K562 (cell line): ENCODE results near the gene IKBKE. TPM values are rescaled to one million over a fixed set of nuclear protein-coding genes. Genes with fewer than 3 reads are reported as not detected.

ENCODE experiments used
- ARID4B ChIP-seq: sonication (generic); formaldehyde crosslinking; IDR thresholded peaks from 2 replicates; pipeline ENCODE4 v1.8.0; 2022; ENCODE audit warnings: mild to moderate bottlenecking, missing genetic modification reagents
- CHD1 ChIP-seq: fragments of 200-600 bp; sonication (generic); IDR thresholded peaks from one replicate; pipeline ENCODE4 v1.6.1; 2012; ENCODE audit warnings: mild to moderate bottlenecking, moderate library complexity, low read length, inconsistent platforms
- CREB1 ChIP-seq, 2 experiments: sonication (generic) in 1 of 2; formaldehyde crosslinking in 1 of 2; IDR thresholded peaks; 2 replicates each; pipeline versions ENCODE4 v1.6.1 to v1.8.0; 2012 to 2022; ENCODE audit warnings: inconsistent platforms in 1 of 2, mild to moderate bottlenecking in 1 of 2, missing genetic modification reagents in 1 of 2, moderate library complexity in 1 of 2
- ESRRB ChIP-seq: fragments of 250-450 bp; sonication (Bioruptor Pico); IDR thresholded peaks from 2 replicates; pipeline ENCODE4 v1.5.0; 2020; ENCODE audit warnings: mild to moderate bottlenecking, moderate library complexity, borderline replicate concordance
- FOXJ2 ChIP-seq: fragments of 200-800 bp; sonication (Bioruptor generic); IDR thresholded peaks from 2 replicates; pipeline ENCODE4 v1.6.1; 2016; ENCODE audit warnings: missing genetic modification characterization, missing compliant biosample characterization
- IRF2 ChIP-seq: sonication (generic); formaldehyde crosslinking; IDR thresholded peaks from 2 replicates; pipeline ENCODE4 v1.8.1; 2022; ENCODE audit warnings: mild to moderate bottlenecking, missing genetic modification reagents
- KDM5B ChIP-seq: fragments of 200-600 bp; sonication (generic); IDR thresholded peaks from 2 replicates; pipeline ENCODE4 v1.6.1; 2012; ENCODE audit warnings: low read depth, mild to moderate bottlenecking, moderate library complexity, low read length, control low read depth, inconsistent platforms; ENCODE audit not compliant: insufficient replicate concordance
- MAX ChIP-seq: sonication (generic); formaldehyde crosslinking; IDR thresholded peaks from 2 replicates; pipeline ENCODE4 v1.9.0; 2022; ENCODE audit warnings: mild to moderate bottlenecking, missing genetic modification reagents
- MTA3 ChIP-seq: fragments of 450-650 bp; formaldehyde crosslinking; IDR thresholded peaks from 2 replicates; pipeline ENCODE4 v1.6.1; 2017; ENCODE audit warnings: mild to moderate bottlenecking, borderline replicate concordance
- MTF1 ChIP-seq: fragments of 250-450 bp; sonication (Bioruptor Pico); IDR thresholded peaks from 2 replicates; pipeline ENCODE4 v1.9.0; 2021; ENCODE audit warnings: moderate library complexity, mild to moderate bottlenecking, inconsistent platforms, borderline replicate concordance
- MYNN ChIP-seq, 2 experiments: sonication (generic); formaldehyde crosslinking in 1 of 2; IDR thresholded peaks; 2 replicates each; pipeline versions ENCODE4 v1.5.0 to v1.6.1; 2016 to 2020; ENCODE audit warnings: antibody characterized with exemption in 1 of 2, missing genetic modification reagents in 1 of 2
- POU5F1 ChIP-seq: fragments of 150-350 bp; IDR thresholded peaks from 2 replicates; pipeline ENCODE4 v1.6.1; 2014; ENCODE audit warnings: borderline replicate concordance, low read length, low read depth, mild to moderate bottlenecking; ENCODE audit not compliant: partially characterized antibody
- RBM22 ChIP-seq: fragments of 200-400 bp; formaldehyde crosslinking; IDR thresholded peaks from 2 replicates; pipeline ENCODE4 v1.6.1; 2018; ENCODE audit warnings: low read length, low read depth; ENCODE audit not compliant: poor library complexity, severe bottlenecking
- SMARCE1 ChIP-seq: fragments of 450-650 bp; IDR thresholded peaks from 2 replicates; pipeline ENCODE4 v1.7.1; 2016; ENCODE audit warnings: mild to moderate bottlenecking
- ZBTB17 ChIP-seq: fragments of 450-650 bp; formaldehyde crosslinking; IDR thresholded peaks from 2 replicates; pipeline ENCODE4 v1.4.0; 2020; ENCODE audit warnings: mild to moderate bottlenecking
- ZBTB43 ChIP-seq: sonication (generic); formaldehyde crosslinking; IDR thresholded peaks from 2 replicates; pipeline ENCODE4 v1.8.0; 2023; ENCODE audit warnings: mild to moderate bottlenecking, missing genetic modification reagents
- ZFP1 ChIP-seq: fragments of 450-650 bp; formaldehyde crosslinking; IDR thresholded peaks from 2 replicates; pipeline ENCODE4 v1.4.0; 2020; ENCODE audit warnings: mild to moderate bottlenecking, mixed read lengths
- ZNF224 ChIP-seq: sonication (generic); formaldehyde crosslinking; IDR thresholded peaks from 2 replicates; pipeline ENCODE4 v1.8.0; 2022; ENCODE audit warnings: mild to moderate bottlenecking, missing genetic modification reagents
- ZNF263 ChIP-seq: sonication (generic); formaldehyde crosslinking; IDR thresholded peaks from 2 replicates; pipeline ENCODE4 v1.8.0; 2022; ENCODE audit warnings: mild to moderate bottlenecking, missing genetic modification reagents, borderline replicate concordance
- ZNF561 ChIP-seq: fragments of 450-650 bp; formaldehyde crosslinking; conservative IDR thresholded peaks from 2 replicates; pipeline ENCODE4 v1.4.0; 2020; ENCODE audit warnings: mild to moderate bottlenecking, moderate library complexity
- ZSCAN32 ChIP-seq: fragments of 450-650 bp; formaldehyde crosslinking; IDR thresholded peaks from 2 replicates; pipeline ENCODE4 v1.4.0; 2020; ENCODE audit warnings: mild to moderate bottlenecking, moderate library complexity
- polyA plus RNA-seq, 8 experiments: library from polyadenylated mRNA; depleted of rRNA in 4 of 8; stranded (reverse) in 5 of 8; unstranded in 3 of 8; fragments of >200 nt; fragmentation: Nextera tagmentation in 2 of 8; fragmentation: Illumina TruSeq in 1 of 8; extraction: Ambion mirVana in 2 of 8; extraction: Trizol in 1 of 8; gene quantifications; 2 replicates each; pipeline versions ENCODE4 v1.2.1 to v1.2.3, GENCODE V29; 2011 to 2014; ENCODE audit warnings: inconsistent platforms in 1 of 8, missing spikeins in 1 of 8
- total RNA-seq, 7 experiments: library from RNA; depleted of rRNA in 6 of 7; stranded (reverse); fragments of >200 nt in 6 of 7; fragmentation: Illumina TruSeq in 2 of 7; extraction: Trizol in 2 of 7; gene quantifications; 2 replicates each; pipeline versions ENCODE4 v1.2.1 to v1.2.3, GENCODE V29; 2011 to 2021; ENCODE audit warnings: low replicate concordance in 1 of 7

The IKBKE gene
- total and polyA plus RNA-seq, 9 of the 15 experiments (the other 6 are each of a cell fraction or from before 2014, with no cell fraction given) = 2.3 to 9.0 (median 4.8) TPM

GRCh38 chr1:206507284-206508129 lies 37.2 kb downstream of the IKBKE start, which contains the start of gene RASSF5 (continued):
- peak; percentile 46; the same call in 1 of the 2 replicates for TF ChIP-seq ARID4B (CRISPR knock-in tag)
- no peak for TF ChIP-seq SMARCE1
- no peak for TF ChIP-seq CREB1 (IDR thresholded peaks at IDR 0.05)
- peak; percentile 35; the same call in 1 of the 2 replicates for TF ChIP-seq CREB1 (CRISPR knock-in tag; IDR thresholded peaks at IDR 0.05)
- TF ChIP-seq IRF2 (CRISPR knock-in tag) = no peak
- TF ChIP-seq MTA3 = 0 out of 2 replicates have a peak, but pooled peaks have one; percentile 37
- no peak for TF ChIP-seq POU5F1
- TF ChIP-seq MAX (CRISPR knock-in tag) = peak; percentile 51
- TF ChIP-seq RBM22 = peak; percentile 39
- TF ChIP-seq ZSCAN32 = 0 out of 2 replicates have a peak, but pooled peaks have one; percentile 50
- no peak for TF ChIP-seq MTF1 (CRISPR knock-in tag)
- peak; percentile 19 for TF ChIP-seq CHD1
- TF ChIP-seq ZNF561 (CRISPR knock-in tag) = no peak
- peak; percentile 18; the same call in 1 of the 2 replicates for TF ChIP-seq ZBTB17
- TF ChIP-seq FOXJ2 (tag) = no peak
- peak; percentile 36; the same call in 1 of the 2 replicates for TF ChIP-seq ZNF263 (CRISPR knock-in tag)
- no peak for TF ChIP-seq ESRRB (CRISPR knock-in tag)
- TF ChIP-seq ZBTB43 (CRISPR knock-in tag) = 0 out of 2 replicates have a peak, but pooled peaks have one; percentile 0
- TF ChIP-seq KDM5B = peak; percentile 96
- no peak for TF ChIP-seq ZFP1 (CRISPR knock-in tag)
- TF ChIP-seq MYNN (IDR thresholded peaks at IDR 0.05) = 0 out of 2 replicates have a peak, but pooled peaks have one; percentile 31
- TF ChIP-seq MYNN (CRISPR knock-in tag; IDR thresholded peaks at IDR 0.05) = no peak
- TF ChIP-seq ZNF224 (CRISPR knock-in tag) = no peak
